ENCODE data around the gene KMT2D.
"Not testable (repeated sequence)": the region's sequence is repeated elsewhere in the genome, so short reads cannot be mapped to it uniquely, and the experiment has no call there.

KMT2D gene

DNA sequence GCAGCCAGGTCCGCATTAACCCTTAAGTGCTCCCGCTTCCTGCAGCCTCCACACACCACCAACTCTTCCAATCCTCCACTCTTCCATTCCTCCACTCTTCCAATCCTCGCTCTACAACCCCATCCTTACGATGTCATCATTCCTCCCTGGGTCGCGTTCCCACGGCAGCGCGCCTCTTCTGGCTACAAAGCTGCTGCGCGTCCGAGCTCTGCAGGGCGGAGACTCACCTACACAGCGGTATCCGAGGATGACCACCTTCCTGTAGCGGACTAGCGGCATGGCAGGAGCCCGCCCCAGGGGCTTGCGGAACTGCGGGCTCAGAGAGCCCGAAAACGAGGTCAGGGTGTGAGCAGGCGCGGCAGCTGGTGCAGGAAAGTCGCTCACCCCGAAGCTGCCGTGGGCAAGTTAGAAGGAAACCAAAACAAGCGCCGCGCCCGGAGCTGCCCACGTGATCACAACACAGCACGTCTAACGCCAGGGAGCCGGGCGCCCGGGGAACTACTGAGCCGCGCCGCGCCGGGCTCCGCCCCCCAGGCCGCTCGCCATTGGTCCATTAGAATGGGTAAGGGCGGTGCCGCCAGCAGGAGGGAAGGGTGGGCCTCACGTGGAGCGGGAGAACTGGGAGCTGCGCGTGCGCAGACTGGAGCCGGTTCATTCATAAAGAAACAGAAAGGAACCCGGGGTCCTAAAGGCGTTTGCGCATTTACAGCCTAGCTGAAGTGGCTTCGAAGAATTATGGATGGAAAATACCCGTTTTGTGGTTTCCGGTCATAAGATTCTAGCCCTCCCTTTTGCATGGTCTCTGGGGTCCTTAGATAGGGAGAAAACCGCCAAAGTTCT lies 9.1 kb upstream of the KMT2D start, which contains the start of gene RHEBL1:
Gene RHEBL1, minus strand, starts transcription at position 473 of the 840 bp plus-strand sequence. Its CDS starts 194 bp downstream, at position 279.
- H3K4me3 ChIP-seq (replicated peaks in 1 of 2; ENCODE audit: low read depth in 2 of 2, low read length in 2 of 2), result peak within 1 kb of the TSS; percentile 76 to 88
- TF ChIP-seq, protein P1, sequence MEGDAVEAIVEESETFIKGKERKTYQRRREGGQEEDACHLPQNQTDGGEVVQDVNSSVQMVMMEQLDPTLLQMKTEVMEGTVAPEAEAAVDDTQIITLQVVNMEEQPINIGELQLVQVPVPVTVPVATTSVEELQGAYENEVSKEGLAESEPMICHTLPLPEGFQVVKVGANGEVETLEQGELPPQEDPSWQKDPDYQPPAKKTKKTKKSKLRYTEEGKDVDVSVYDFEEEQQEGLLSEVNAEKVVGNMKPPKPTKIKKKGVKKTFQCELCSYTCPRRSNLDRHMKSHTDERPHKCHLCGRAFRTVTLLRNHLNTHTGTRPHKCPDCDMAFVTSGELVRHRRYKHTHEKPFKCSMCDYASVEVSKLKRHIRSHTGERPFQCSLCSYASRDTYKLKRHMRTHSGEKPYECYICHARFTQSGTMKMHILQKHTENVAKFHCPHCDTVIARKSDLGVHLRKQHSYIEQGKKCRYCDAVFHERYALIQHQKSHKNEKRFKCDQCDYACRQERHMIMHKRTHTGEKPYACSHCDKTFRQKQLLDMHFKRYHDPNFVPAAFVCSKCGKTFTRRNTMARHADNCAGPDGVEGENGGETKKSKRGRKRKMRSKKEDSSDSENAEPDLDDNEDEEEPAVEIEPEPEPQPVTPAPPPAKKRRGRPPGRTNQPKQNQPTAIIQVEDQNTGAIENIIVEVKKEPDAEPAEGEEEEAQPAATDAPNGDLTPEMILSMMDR (IDR thresholded peaks at IDR 0.05; ENCODE audit: low read depth, low read length), result peak; percentile 16
- DNase-seq (ENCODE audit: low read depth in 2 of 2), result peak; percentile 98

DNA sequence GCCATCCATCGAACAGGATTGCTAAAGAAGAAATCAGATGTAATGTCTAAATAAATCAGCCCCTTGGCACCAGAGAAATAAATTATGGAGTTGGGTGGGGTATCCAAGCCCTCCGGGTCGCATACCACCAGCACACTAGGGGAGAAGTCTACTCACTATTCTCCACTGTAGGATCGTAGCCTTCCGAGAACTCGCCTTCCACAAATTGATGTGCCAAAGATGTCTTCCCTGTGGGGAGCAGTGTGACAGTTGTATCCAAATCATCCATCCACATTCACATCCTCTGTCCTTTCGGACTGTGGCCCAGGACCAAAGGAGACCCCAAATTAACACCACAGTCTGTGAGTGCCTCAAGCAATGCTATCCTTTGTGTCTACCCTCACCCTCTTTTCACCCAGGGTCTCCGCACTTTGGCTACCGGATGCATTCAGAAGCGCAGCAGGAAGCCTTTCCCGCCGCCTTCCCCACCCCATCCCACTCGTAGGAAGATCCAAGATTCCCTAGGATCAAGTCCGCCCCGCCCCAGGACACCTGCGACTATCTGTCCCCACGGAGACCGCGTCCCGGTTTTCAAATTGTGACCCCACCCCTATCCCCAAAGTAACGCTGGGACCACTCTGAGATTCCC lies 8.4 kb upstream of the KMT2D start:
- TF ChIP-seq, protein P1 (IDR thresholded peaks at IDR 0.05; ENCODE audit: low read depth, low read length), result no peak
- DNase-seq (ENCODE audit: low read depth in 2 of 2), result no peak
- H3K4me3 ChIP-seq (replicated peaks in 1 of 2; ENCODE audit: low read depth in 2 of 2, low read length in 2 of 2), result peak overlapping the region; percentile 76 to 88

DNA sequence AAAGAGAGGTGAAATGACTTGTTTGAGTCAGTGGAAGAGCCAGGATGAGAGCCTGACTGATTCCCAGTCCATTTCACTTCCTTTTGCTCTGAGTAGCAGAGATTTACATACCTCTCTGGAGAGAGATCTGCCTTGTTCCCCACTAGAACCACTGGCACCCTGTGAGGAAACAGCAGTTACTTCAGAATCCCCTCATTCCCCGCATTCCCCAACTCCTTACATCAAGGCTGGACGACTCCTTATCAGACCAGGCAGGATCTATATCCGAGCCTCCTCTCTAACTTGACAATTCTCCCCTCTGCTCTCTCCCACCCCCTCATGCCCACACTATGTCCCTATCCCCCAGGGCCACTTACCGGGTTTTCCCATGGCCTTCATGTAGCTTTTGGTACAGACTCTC lies 5.5 kb upstream of the KMT2D start:
- H3K4me3 ChIP-seq (replicated peaks in 1 of 2; ENCODE audit: low read depth in 2 of 2, low read length in 2 of 2), result no peak overlapping the region
- TF ChIP-seq, protein P1 (IDR thresholded peaks at IDR 0.05; ENCODE audit: low read depth, low read length), result no peak
- DNase-seq (ENCODE audit: low read depth in 2 of 2), result no peak

DNA sequence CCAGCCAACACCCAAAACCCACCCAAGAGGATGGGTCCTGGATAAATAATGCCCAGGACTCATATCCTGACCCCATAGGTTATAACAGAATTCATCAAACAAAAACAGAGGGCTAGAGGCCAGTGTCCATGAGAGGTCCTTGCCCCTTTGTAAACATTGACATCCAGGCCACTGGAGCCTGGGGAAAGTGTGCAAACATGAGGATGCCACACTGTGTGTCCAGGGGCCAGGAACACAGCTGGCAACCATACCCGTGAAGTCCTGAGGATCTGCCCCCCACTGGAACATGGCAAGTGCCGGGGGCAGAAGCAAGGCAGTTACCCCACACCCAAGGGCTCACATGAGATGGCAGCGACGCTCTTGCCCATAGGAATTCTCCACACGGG lies 4.2 kb upstream of the KMT2D start:
- DNase-seq (ENCODE audit: low read depth in 2 of 2), result no peak
- TF ChIP-seq, protein P1 (IDR thresholded peaks at IDR 0.05; ENCODE audit: low read depth, low read length), result no peak
- no peak overlapping the region for H3K4me3 ChIP-seq (replicated peaks in 1 of 2; ENCODE audit: low read depth in 2 of 2, low read length in 2 of 2)

DNA sequence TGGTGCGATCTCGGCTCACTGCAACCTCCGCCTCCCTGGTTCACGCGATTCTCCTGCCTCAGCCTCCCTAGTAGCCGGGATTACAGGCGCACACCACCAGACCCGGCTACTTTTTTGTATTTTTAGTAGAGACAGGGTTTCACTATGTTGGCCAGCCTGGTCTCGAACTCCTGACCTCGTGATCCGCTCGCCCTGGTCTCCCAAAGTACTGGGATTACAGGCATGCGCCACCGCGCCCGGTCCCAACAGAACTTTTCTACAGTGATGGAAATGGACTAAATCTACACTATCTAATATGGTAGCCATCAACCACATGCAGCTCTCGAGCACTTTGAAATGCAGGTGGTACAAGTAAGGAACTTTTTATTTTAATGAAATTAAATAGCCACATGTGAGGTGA lies 1.3 kb upstream of the KMT2D start:
- not testable (repeated sequence) for DNase-seq (ENCODE audit: low read depth in 2 of 2); H3K4me3 ChIP-seq (replicated peaks in 1 of 2; ENCODE audit: low read depth in 2 of 2, low read length in 2 of 2)

DNA sequence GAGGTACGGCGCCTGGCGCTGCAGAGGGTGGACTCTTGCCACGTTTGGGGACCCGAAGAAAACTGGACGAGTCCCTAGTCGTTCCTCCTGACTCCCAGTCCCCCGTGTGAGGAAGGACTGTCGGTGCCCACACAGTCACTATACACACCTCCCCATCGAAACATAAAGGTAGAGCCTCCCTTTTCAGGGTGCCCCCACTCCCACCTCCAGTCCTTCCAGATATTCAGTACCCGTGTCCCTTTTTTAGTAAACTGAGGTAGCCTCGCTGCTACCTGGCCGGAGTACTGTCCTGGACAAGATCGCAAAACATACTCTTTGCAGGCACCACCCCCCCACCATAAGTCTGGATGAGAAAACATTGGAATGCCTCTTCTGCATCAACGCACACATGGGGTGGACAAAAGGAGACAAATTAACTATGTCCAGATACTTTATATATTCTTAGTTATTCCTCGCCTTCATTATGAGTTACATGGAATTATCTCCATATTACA lies 610 bp upstream of the KMT2D start:
- H3K4me3 ChIP-seq (replicated peaks in 1 of 2; ENCODE audit: low read depth in 2 of 2, low read length in 2 of 2), result peak overlapping the region; percentile 87 to 90
- TF ChIP-seq, protein P1 (IDR thresholded peaks at IDR 0.05; ENCODE audit: low read depth, low read length), result no peak
- DNase-seq (ENCODE audit: low read depth in 2 of 2), result no peak
